NCI-H2227 (cell line): ENCODE measurements around the gene GALNT1.

Experiments
- DNase-seq: peaks from one replicate; lab custom pipeline; 2025; ENCODE audit not compliant: unreplicated experiment; lab: John Stamatoyannopoulos, UW

The GALNT1 gene

GRCh38 chr18:35749701-35750100, 168.2 kb downstream of the GALNT1 start:
- DNase-seq: no peak

GRCh38 chr18:35750929-35751328, 169.4 kb downstream of the GALNT1 start:
- no peak for DNase-seq

- DNase-seq: no peak
Measured at GRCh38 chr18:35753306-35753910, 171.9 kb downstream of the GALNT1 start.

DNA sequence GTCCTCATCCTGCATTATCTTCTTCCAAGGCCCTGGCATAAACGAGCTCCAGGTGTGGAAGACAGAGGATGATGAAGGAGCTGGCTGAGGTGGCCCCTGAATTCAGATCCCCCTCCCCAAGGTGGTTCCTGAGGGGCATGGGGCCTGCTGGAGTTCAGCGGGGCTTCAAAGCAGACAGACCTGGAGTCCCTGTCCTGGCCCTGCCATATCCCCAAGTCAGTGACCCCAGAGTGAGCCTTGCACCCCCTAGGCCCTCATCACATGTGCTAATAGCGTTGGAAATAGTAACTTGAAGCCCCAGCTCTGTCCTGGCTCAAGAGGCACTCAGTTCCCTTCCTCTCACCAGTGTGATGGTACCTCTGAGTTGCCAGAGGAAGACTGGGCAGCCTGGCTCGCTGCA, 172.9 kb downstream of the GALNT1 start:
- DNase-seq: no peak

DNA sequence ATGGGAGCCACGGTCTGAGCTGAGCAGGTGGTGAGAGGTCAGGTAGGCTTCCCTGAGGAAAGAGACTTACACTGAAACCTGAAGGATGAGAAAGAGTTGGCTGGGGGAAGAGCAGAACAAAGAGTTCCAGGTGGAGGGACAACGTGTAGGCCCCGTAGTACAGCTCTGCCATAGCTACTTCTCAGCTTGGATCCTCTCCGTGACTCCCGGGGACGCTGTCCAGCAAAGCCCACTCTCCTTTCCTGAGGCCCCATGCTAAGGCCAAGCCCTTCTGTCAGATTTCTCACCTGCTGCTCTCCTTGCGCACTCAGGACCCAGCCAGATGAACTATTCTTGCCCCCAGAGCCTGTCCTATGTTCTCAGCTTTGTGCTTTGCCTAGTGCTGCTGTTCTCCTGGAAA, 173.8 kb downstream of the GALNT1 start:
- DNase-seq: no peak

GRCh38 chr18:35756506-35757117, 175.1 kb downstream of the GALNT1 start:
- peak; percentile 77 for DNase-seq
